ENCODE results near the gene MAP3K1.

The MAP3K1 gene

DNA sequence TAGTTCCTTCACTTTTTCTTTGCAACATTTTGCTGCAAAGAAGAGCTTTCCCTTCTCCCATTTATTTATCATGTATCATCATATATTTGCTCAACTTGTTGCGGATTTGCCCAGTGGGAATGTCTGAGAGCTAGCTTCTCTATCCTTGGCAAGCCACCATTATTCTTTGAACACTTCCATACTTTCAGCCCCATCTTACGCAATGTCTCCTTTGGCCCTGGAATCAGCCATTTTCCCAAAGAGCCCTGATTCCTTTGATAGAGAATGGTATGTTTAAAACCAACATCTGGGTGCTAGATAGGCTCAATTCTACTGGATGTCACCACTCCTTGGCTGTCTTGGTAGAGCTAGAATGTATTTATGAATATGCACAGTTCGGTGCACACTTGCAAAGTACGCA, 81.4 kb downstream of the MAP3K1 start:
- no peak for DNase-seq (ENCODE audit: low read depth)
- TF ChIP-seq, protein P1, sequence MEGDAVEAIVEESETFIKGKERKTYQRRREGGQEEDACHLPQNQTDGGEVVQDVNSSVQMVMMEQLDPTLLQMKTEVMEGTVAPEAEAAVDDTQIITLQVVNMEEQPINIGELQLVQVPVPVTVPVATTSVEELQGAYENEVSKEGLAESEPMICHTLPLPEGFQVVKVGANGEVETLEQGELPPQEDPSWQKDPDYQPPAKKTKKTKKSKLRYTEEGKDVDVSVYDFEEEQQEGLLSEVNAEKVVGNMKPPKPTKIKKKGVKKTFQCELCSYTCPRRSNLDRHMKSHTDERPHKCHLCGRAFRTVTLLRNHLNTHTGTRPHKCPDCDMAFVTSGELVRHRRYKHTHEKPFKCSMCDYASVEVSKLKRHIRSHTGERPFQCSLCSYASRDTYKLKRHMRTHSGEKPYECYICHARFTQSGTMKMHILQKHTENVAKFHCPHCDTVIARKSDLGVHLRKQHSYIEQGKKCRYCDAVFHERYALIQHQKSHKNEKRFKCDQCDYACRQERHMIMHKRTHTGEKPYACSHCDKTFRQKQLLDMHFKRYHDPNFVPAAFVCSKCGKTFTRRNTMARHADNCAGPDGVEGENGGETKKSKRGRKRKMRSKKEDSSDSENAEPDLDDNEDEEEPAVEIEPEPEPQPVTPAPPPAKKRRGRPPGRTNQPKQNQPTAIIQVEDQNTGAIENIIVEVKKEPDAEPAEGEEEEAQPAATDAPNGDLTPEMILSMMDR (conservative IDR thresholded peaks at IDR 0.05; ENCODE audit: control insufficient read depth, insufficient read depth, low read depth, low read length): no peak
- no peak overlapping the region for H3K4me3 ChIP-seq (ENCODE audit: control insufficient read depth, low read depth, low read length)

DNA sequence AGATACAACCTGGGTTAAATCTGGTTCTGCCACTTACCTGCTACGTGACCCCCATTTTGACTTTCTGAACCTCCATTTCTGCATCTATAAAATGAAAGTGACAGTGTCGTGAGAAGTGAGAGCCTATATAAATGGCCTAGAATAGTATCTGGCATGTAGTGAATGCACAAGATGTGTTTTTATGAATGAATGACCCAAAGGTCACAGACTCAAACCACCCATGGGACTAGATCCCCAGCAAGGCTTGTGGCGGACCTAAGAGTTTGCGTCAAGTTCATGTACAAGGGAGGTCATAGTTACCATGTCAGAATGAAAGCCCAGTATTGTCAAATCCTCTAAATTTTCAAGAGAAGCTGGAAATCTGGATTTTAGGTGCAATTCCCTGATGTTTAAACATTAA, 82.9 kb downstream of the MAP3K1 start:
- DNase-seq (ENCODE audit: low read depth): no peak
- TF ChIP-seq, protein P1 (conservative IDR thresholded peaks at IDR 0.05; ENCODE audit: control insufficient read depth, insufficient read depth, low read depth, low read length): no peak
- no peak overlapping the region for H3K4me3 ChIP-seq (ENCODE audit: control insufficient read depth, low read depth, low read length)

DNA sequence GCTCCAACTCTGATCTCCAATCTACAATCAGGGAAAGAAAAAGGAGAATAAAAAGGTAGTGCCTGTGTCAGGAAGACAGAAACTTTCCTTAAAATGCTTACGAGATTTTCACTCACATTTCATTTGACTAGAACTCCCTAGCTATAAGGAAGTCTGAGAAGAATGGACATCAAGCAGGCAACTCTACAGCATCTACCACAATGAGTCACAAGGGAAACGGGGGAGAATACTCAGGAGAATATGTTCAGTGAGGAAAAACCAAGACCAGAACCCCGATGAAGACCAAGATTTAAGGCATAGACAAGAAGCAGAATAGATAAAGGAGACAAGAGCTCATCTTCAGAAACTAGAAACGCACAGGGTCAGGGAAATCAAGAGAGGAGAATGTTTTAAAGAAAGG, 85.0 kb downstream of the MAP3K1 start:
- TF ChIP-seq, protein P1 (conservative IDR thresholded peaks at IDR 0.05; ENCODE audit: control insufficient read depth, insufficient read depth, low read depth, low read length): no peak
- DNase-seq (ENCODE audit: low read depth): peak; percentile 46
- H3K4me3 ChIP-seq (ENCODE audit: control insufficient read depth, low read depth, low read length): no peak overlapping the region

DNA sequence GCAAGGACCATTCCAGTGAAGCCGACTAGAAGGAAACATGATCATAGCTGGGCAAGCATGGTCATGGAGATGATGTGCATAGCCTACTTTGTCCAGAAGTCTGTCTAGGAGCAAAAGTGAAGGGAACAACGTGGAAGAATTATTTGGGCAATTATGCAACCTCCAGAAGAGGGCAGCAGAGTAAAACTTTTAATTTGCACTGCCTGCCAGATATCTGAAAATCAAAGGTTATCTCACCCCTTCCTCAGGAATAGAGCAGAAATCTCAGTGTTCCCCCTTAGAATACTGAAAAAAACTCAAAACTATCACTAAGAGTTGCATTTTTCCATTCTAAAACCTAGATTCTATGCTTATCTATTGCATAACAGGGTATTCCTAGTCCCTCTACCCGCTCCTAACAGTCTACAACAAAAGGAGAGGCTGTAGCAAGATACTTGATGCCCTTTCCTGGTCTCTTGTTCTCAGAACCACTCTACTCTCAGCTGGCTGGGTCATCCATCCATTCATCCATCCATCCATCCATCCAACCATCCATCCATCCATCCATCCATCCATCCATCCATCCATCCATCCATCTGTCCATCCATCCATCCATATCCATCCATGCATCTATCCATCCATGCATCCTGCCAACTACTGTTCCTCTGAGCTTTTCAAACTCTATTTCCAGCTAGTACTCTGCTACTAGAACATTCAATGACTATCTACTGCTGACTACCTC, 85.7 kb downstream of the MAP3K1 start:
- DNase-seq (ENCODE audit: low read depth): peak; percentile 53
- H3K4me3 ChIP-seq (ENCODE audit: control insufficient read depth, low read depth, low read length): no peak overlapping the region
- TF ChIP-seq, protein P1 (conservative IDR thresholded peaks at IDR 0.05; ENCODE audit: control insufficient read depth, insufficient read depth, low read depth, low read length): peak; percentile 84

DNA sequence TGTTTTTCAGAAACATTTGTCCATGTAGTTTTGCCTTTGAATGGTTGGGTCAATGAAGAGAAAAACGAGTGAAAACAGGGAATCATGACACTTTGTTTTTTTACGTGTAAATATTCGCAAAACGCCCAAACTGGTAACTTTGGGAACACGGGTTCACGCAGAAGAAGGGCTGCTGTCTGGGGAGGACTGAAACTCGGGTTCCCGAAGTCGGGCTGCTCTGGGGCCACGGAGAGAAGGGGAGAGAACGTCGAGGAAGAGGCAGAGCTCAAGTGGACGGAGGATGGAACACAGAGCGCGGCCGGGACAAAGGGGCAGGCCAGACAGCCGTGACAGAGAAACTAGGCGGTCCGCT, 93.6 kb downstream of the MAP3K1 start:
- DNase-seq (ENCODE audit: low read depth): no peak
- TF ChIP-seq, protein P1 (conservative IDR thresholded peaks at IDR 0.05; ENCODE audit: control insufficient read depth, insufficient read depth, low read depth, low read length): no peak
- peak overlapping the region; percentile 73 for H3K4me3 ChIP-seq (ENCODE audit: control insufficient read depth, low read depth, low read length)

DNA sequence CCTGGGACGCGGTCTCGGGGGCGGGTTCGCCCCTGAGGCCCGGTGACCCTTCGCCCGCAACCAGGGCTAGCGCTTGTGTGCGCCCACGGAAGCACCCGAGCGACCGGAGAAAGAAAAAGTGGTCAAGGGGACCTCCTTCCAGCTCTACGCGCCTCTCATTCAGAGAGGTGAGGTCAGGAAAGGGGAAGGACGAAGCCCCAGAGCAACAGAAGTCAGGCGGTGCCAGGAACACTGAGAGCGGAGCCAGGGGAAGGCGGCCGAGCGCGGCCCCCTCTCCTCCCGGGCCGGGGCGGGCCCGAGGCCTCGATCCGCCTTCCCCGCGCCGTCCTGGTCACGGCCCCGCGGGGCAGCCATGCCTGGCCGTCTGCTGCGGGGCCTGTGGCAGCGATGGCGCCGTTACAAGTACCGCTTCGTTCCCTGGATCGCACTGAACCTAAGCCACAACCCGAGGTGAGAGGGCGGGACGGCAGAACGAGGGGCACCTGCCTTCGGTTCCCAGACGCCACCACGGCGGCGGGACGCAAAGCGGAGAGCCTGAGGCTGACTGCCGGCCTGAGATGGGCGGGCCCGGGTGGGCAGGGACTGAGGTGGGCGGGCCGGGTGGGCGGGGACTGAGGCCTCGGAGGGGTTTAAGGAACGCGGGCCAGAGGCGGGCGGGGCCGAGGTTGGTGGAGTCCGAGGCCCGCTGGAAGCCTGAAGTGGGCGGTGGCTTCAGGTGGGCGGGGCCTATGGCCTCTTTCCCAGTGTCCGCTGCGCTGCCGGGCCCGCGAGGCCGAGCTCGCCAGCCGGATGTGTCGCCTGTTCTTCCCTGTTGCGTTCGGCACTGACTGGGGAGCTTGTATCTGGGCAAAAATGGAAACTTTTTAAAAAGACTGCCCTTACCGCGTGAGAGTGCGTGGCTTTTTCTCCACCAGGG, 94.2 kb downstream of the MAP3K1 start, which contains the start of gene SETD9:
Gene SETD9 (plus strand): TSS at position 303 of the 916 bp plus-strand sequence. CDS start 50 bp downstream, at position 353.
- H3K4me3 ChIP-seq (ENCODE audit: control insufficient read depth, low read depth, low read length): peak within 1 kb of the TSS; percentile 79
- peak; percentile 95 for DNase-seq (ENCODE audit: low read depth)
- TF ChIP-seq, protein P1 (conservative IDR thresholded peaks at IDR 0.05; ENCODE audit: control insufficient read depth, insufficient read depth, low read depth, low read length): no peak

All from fibroblast of mammary gland (primary cell).